ENCODE results near the gene RPL22.

The RPL22 gene

DNA sequence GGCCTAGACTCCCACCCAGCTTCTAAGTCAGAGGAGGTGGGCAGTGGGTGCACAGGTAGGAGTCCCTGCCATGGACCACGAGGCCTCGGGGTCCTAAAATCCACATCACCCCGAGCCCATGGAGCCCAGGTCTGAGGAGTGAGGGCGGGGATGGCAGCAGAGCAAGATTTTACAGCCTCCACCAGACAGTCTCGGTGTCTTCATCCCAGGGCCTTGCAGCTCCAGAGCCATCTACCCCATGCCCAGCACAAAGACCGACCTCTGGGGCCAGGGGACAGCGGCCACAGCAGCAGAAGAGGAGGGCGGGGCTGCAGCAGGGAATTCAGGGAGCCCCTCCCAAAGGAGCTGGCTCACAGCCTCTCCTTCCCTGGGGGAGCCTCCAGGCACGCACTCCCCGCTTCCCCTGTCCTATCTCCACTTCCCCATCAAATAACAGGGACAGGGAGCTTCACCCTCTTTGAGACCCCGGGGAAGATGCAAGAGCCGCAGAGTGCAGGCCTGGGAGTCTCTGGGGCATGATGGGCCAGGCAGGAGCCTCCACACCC lies 33.9 kb downstream of the RPL22 start:
- Histone ChIP-seq H3K9me3 (replicated peaks; ENCODE audit: insufficient read depth, low read length) (no peaks in the 10 kb centered on the region), H3K4me3 (ENCODE audit: low read length) (no peak overlapping the region), H2AFZ (ENCODE audit: low read length) (no peak overlapping the region), H3K9me2 (replicated peaks; ENCODE audit: insufficient read depth, low read length) (no peaks in the 10 kb centered on the region), H3K27ac (ENCODE audit: low read length) (no peak overlapping the region), H3K4me1 (ENCODE audit: low read length) (no peaks in the 10 kb centered on the region), H3F3A (ENCODE audit: insufficient read depth, low read length) (no peaks in the 10 kb centered on the region), H3K4me2 (ENCODE audit: low read depth, low read length) (no peak overlapping the region), H3K27me3 (replicated peaks; ENCODE audit: insufficient read depth, low read length) (peaks cover 100% of the 10 kb centered on the region), H3K79me2 (ENCODE audit: low read length) (no peaks in the 10 kb centered on the region), H3K36me3 (replicated peaks; ENCODE audit: insufficient read depth, low read length) (no peaks in the 10 kb centered on the region), H4K20me1 (ENCODE audit: insufficient read depth, low read length) (no peaks in the 10 kb centered on the region), H3K9ac (ENCODE audit: low read length) (no peak overlapping the region)
- DNase-seq: no peak
- no peak for TF ChIP-seq EZH2 (optimal IDR thresholded peaks at IDR 0.05; ENCODE audit: low read depth, low read length)
- TF ChIP-seq, protein P1, sequence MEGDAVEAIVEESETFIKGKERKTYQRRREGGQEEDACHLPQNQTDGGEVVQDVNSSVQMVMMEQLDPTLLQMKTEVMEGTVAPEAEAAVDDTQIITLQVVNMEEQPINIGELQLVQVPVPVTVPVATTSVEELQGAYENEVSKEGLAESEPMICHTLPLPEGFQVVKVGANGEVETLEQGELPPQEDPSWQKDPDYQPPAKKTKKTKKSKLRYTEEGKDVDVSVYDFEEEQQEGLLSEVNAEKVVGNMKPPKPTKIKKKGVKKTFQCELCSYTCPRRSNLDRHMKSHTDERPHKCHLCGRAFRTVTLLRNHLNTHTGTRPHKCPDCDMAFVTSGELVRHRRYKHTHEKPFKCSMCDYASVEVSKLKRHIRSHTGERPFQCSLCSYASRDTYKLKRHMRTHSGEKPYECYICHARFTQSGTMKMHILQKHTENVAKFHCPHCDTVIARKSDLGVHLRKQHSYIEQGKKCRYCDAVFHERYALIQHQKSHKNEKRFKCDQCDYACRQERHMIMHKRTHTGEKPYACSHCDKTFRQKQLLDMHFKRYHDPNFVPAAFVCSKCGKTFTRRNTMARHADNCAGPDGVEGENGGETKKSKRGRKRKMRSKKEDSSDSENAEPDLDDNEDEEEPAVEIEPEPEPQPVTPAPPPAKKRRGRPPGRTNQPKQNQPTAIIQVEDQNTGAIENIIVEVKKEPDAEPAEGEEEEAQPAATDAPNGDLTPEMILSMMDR (IDR thresholded peaks at IDR 0.05; ENCODE audit: low read length): no peak
- TF ChIP-seq EZH2phosphoT487 (IDR thresholded peaks at IDR 0.05; ENCODE audit: low read length): no peak

DNA sequence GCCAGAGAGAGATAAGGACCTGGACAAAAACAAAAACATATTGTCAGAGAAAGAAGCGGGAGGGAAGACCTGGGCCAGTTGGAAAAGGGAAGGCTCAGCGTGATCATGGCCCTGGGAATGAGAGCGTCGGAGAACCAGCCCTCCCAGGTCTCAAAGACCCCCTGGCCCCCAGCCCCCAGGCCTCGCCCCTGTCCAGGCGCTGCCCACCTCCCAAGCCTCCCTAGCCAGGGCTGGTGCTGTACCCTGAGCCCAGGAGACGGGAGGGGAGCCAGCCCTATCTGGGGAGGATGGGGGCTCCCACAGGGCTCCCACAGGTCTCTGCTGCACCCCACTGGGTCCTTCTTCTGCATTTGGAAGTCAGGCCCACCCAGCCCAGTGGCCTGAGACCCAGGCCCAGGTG lies 34.4 kb downstream of the RPL22 start:
- H3K9me2 ChIP-seq (replicated peaks; ENCODE audit: insufficient read depth, low read length): no peaks in the 10 kb centered on the region
- no peak overlapping the region for H3K4me2 ChIP-seq (ENCODE audit: low read depth, low read length)
- H3K79me2 ChIP-seq (ENCODE audit: low read length): no peaks in the 10 kb centered on the region
- no peaks in the 10 kb centered on the region for H4K20me1 ChIP-seq (ENCODE audit: insufficient read depth, low read length)
- TF ChIP-seq, protein P1 (IDR thresholded peaks at IDR 0.05; ENCODE audit: low read length): no peak
- TF ChIP-seq EZH2phosphoT487 (IDR thresholded peaks at IDR 0.05; ENCODE audit: low read length): no peak
- TF ChIP-seq EZH2 (optimal IDR thresholded peaks at IDR 0.05; ENCODE audit: low read depth, low read length): no peak
- no peaks in the 10 kb centered on the region for H3K36me3 ChIP-seq (replicated peaks; ENCODE audit: insufficient read depth, low read length)
- no peaks in the 10 kb centered on the region for H3K9me3 ChIP-seq (replicated peaks; ENCODE audit: insufficient read depth, low read length)
- no peak overlapping the region for H3K9ac ChIP-seq (ENCODE audit: low read length)
- H3K27ac ChIP-seq (ENCODE audit: low read length): no peak overlapping the region
- DNase-seq: no peak
- H2AFZ ChIP-seq (ENCODE audit: low read length): no peak overlapping the region
- no peaks in the 10 kb centered on the region for H3F3A ChIP-seq (ENCODE audit: insufficient read depth, low read length)
- H3K4me1 ChIP-seq (ENCODE audit: low read length): no peaks in the 10 kb centered on the region
- H3K27me3 ChIP-seq (replicated peaks; ENCODE audit: insufficient read depth, low read length): peaks cover 97% of the 10 kb centered on the region
- H3K4me3 ChIP-seq (ENCODE audit: low read length): no peak overlapping the region

GRCh38 chr1:6163973-6164617 lies 35.3 kb downstream of the RPL22 start:
- Histone ChIP-seq H3K4me3 (ENCODE audit: low read length) (no peak overlapping the region), H2AFZ (ENCODE audit: low read length) (no peak overlapping the region), H4K20me1 (ENCODE audit: insufficient read depth, low read length) (no peaks in the 10 kb centered on the region), H3F3A (ENCODE audit: insufficient read depth, low read length) (no peaks in the 10 kb centered on the region), H3K9ac (ENCODE audit: low read length) (no peak overlapping the region), H3K36me3 (replicated peaks; ENCODE audit: insufficient read depth, low read length) (no peaks in the 10 kb centered on the region), H3K9me3 (replicated peaks; ENCODE audit: insufficient read depth, low read length) (no peaks in the 10 kb centered on the region), H3K27ac (ENCODE audit: low read length) (no peak overlapping the region), H3K9me2 (replicated peaks; ENCODE audit: insufficient read depth, low read length) (no peaks in the 10 kb centered on the region), H3K4me2 (ENCODE audit: low read depth, low read length) (no peak overlapping the region), H3K27me3 (replicated peaks; ENCODE audit: insufficient read depth, low read length) (peaks cover 96% of the 10 kb centered on the region), H3K79me2 (ENCODE audit: low read length) (no peaks in the 10 kb centered on the region), H3K4me1 (ENCODE audit: low read length) (no peaks in the 10 kb centered on the region)
- TF ChIP-seq EZH2phosphoT487 (IDR thresholded peaks at IDR 0.05; ENCODE audit: low read length) (no peak), EZH2 (optimal IDR thresholded peaks at IDR 0.05; ENCODE audit: low read depth, low read length) (no peak)
- TF ChIP-seq, protein P1 (IDR thresholded peaks at IDR 0.05; ENCODE audit: low read length): no peak
- no peak for DNase-seq

Data from MM.1S (cell line).